A549 (cell line): Measurements from ENCODE around the gene PRKN.

ENCODE experiments used
- CBX2 ChIP-seq: fragments of 200-600 bp; sonication (generic); IDR thresholded peaks from 2 replicates; pipeline ENCODE4 v1.6.1; 2016; ENCODE audit warnings: low read depth, mild to moderate bottlenecking, borderline replicate concordance
- NFE2L2 ChIP-seq: fragments of 150-350 bp; conservative IDR thresholded peaks from 2 replicates; pipeline ENCODE4 v1.6.1; 2014; ENCODE audit warnings: low read length
- POLR2A ChIP-seq: IDR thresholded peaks from 2 replicates; pipeline ENCODE4 v1.6.1; 2012; ENCODE audit warnings: mild to moderate bottlenecking, low read length
- RAD21 ChIP-seq, 2 experiments: fragments of >200 bp in 1 of 2; sonication (Bioruptor Twin) in 1 of 2; formaldehyde crosslinking in 1 of 2; IDR thresholded peaks in 1 of 2; conservative IDR thresholded peaks in 1 of 2; 2 replicates in 1 of 2; 3 replicates in 1 of 2; pipeline ENCODE4 v1.6.1; 2012 to 2018; ENCODE audit warnings: inconsistent platforms in 1 of 2
- SMC3 ChIP-seq: fragments of >200 bp; sonication (Bioruptor Twin); formaldehyde crosslinking; IDR thresholded peaks from 3 replicates; pipeline ENCODE4 v1.6.1; 2018; ENCODE audit warnings: inconsistent platforms
- TP53 ChIP-seq: fragments of 250-450 bp; sonication (Bioruptor Pico); IDR thresholded peaks from 2 replicates; pipeline ENCODE4 v1.5.0; 2021; ENCODE audit warnings: mild to moderate bottlenecking, moderate library complexity
- TF ChIP-seq, protein P1 (sequence below): fragments of >200 bp; sonication (Bioruptor Twin); formaldehyde crosslinking; IDR thresholded peaks from 3 replicates; pipeline ENCODE4 v1.5.1; 2016

DNA sequence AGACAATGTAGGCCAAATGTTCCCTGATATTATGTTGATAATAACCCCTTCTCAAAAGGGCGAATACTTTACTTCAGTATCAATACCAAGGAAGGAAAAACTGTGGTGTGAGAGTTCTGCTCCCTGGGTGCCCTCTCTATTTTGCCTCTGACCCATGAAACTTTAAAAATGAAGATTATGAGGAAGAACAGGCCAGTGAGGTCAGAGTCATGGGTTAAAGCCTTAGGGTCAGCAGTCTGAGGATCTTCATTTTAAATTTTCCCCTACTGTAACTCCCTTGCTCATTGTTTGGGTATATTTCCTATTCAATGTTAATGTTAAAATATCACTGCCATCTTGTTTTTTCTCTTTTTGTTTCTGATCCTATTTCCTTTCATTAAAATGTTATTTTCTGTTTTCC, 47.9 kb downstream of the PRKN start:
- TF ChIP-seq, protein P1, sequence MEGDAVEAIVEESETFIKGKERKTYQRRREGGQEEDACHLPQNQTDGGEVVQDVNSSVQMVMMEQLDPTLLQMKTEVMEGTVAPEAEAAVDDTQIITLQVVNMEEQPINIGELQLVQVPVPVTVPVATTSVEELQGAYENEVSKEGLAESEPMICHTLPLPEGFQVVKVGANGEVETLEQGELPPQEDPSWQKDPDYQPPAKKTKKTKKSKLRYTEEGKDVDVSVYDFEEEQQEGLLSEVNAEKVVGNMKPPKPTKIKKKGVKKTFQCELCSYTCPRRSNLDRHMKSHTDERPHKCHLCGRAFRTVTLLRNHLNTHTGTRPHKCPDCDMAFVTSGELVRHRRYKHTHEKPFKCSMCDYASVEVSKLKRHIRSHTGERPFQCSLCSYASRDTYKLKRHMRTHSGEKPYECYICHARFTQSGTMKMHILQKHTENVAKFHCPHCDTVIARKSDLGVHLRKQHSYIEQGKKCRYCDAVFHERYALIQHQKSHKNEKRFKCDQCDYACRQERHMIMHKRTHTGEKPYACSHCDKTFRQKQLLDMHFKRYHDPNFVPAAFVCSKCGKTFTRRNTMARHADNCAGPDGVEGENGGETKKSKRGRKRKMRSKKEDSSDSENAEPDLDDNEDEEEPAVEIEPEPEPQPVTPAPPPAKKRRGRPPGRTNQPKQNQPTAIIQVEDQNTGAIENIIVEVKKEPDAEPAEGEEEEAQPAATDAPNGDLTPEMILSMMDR: no peak
- no peak for TF ChIP-seq POLR2A
- no peak for TF ChIP-seq TP53
- no peak for TF ChIP-seq CBX2
- no peak for TF ChIP-seq NFE2L2
- TF ChIP-seq RAD21 (conservative IDR thresholded peaks at IDR 0.05 in 1 of 2, IDR thresholded peaks at IDR 0.05 in 1 of 2): no peak
- no peak for TF ChIP-seq SMC3
